Ishikawa (cell line): ENCODE measurements around the gene PATE4.

Source experiments
- CEBPB ChIP-seq: IDR thresholded peaks from 2 replicates; pipeline ENCODE4 v1.6.1; 2012
- CREB1 ChIP-seq: IDR thresholded peaks from 2 replicates; pipeline ENCODE4 v1.6.1; 2012; ENCODE audit warnings: low read depth
- EGR1 ChIP-seq: IDR thresholded peaks from 2 replicates; pipeline ENCODE4 v1.6.1; 2012
- EP300 ChIP-seq: IDR thresholded peaks from 2 replicates; pipeline ENCODE4 v1.6.1; 2012; ENCODE audit warnings: borderline replicate concordance
- FOXM1 ChIP-seq: IDR thresholded peaks from 2 replicates; pipeline ENCODE4 v1.6.1; 2012; ENCODE audit warnings: low read depth, borderline replicate concordance
- NFIC ChIP-seq: IDR thresholded peaks from 2 replicates; pipeline ENCODE4 v1.6.1; 2012
- RAD21 ChIP-seq: IDR thresholded peaks from 2 replicates; pipeline ENCODE4 v1.6.1; 2012; ENCODE audit warnings: low read depth
- TAF1 ChIP-seq: IDR thresholded peaks from 2 replicates; pipeline ENCODE4 v1.6.1; 2012; ENCODE audit warnings: low read depth, mild to moderate bottlenecking
- TCF12 ChIP-seq: IDR thresholded peaks from 2 replicates; pipeline ENCODE4 v1.6.1; 2012; ENCODE audit warnings: low read depth
- TEAD4 ChIP-seq: IDR thresholded peaks from 2 replicates; pipeline ENCODE4 v1.6.1; 2012
- YY1 ChIP-seq: IDR thresholded peaks from 2 replicates; pipeline ENCODE4 v1.6.1; 2012; ENCODE audit warnings: low read depth
- ZBTB7A ChIP-seq: IDR thresholded peaks from 2 replicates; pipeline ENCODE4 v1.6.1; 2012; ENCODE audit warnings: low read depth
- TF ChIP-seq, protein P1 (sequence below): IDR thresholded peaks from 2 replicates; pipeline ENCODE4 v1.6.1; 2012
- TF ChIP-seq, protein P2 (sequence below): IDR thresholded peaks from 2 replicates; pipeline ENCODE4 v1.6.1; 2012
- TF ChIP-seq, protein P3 (sequence below): IDR thresholded peaks from 2 replicates; pipeline ENCODE4 v1.6.1; 2012; ENCODE audit warnings: low read depth, mild to moderate bottlenecking

PATE4 gene

DNA sequence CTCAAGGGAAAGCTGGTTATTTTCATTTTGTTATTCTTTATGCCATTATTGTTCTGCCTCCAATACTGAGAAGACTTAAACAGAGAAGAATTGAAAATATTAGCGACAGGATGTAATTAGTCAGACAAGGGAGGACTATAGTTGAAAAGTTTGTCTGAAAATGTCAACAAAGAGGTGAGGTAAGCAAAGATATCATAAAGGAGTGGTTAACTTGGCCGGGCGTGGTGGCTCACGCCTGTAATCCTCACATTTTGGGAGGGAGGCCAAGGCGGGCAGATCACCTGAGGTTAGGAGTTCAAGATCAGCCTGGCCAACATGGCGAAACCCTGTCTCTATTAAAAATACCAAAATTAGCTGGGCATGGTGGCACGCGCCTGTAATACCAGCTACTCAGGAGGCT lies 50.3 kb downstream of the PATE4 start:
- TF ChIP-seq FOXM1 (no peak), NFIC (no peak), CEBPB (no peak), RAD21 (no peak), CREB1 (no peak), TEAD4 (no peak), YY1 (no peak), ZBTB7A (no peak)
- TF ChIP-seq, protein P1, sequence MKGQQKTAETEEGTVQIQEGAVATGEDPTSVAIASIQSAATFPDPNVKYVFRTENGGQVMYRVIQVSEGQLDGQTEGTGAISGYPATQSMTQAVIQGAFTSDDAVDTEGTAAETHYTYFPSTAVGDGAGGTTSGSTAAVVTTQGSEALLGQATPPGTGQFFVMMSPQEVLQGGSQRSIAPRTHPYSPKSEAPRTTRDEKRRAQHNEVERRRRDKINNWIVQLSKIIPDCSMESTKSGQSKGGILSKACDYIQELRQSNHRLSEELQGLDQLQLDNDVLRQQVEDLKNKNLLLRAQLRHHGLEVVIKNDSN, result no peak

DNA sequence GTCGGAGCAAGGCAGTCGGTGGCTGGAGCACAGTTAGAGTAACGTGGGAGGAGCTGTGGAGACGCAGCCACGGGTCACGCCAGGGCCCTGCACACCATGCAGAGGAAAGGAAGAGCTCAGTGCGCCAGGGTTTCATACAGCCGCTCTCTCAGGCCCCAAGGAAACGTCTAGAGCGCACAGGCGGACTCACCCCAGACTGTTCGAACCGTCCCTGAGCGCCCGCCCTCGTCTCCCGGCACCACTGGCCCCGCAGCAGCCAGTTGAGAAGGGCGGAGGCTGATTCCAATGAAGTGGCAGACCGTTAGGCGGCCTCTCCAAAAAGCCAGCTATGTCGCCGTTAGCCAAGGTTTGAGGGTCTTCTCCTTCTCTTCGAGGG lies 53.9 kb downstream of the PATE4 start:
- TF ChIP-seq, protein P1, result no peak
- no peak for TF ChIP-seq EGR1
- no peak for TF ChIP-seq YY1
- TF ChIP-seq NFIC, result no peak
- TF ChIP-seq, protein P2, sequence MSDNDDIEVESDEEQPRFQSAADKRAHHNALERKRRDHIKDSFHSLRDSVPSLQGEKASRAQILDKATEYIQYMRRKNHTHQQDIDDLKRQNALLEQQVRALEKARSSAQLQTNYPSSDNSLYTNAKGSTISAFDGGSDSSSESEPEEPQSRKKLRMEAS, result no peak
- no peak for TF ChIP-seq ZBTB7A
- no peak for TF ChIP-seq FOXM1
- TF ChIP-seq EP300, result no peak
- TF ChIP-seq TAF1, result no peak
- TF ChIP-seq CREB1, result no peak

DNA sequence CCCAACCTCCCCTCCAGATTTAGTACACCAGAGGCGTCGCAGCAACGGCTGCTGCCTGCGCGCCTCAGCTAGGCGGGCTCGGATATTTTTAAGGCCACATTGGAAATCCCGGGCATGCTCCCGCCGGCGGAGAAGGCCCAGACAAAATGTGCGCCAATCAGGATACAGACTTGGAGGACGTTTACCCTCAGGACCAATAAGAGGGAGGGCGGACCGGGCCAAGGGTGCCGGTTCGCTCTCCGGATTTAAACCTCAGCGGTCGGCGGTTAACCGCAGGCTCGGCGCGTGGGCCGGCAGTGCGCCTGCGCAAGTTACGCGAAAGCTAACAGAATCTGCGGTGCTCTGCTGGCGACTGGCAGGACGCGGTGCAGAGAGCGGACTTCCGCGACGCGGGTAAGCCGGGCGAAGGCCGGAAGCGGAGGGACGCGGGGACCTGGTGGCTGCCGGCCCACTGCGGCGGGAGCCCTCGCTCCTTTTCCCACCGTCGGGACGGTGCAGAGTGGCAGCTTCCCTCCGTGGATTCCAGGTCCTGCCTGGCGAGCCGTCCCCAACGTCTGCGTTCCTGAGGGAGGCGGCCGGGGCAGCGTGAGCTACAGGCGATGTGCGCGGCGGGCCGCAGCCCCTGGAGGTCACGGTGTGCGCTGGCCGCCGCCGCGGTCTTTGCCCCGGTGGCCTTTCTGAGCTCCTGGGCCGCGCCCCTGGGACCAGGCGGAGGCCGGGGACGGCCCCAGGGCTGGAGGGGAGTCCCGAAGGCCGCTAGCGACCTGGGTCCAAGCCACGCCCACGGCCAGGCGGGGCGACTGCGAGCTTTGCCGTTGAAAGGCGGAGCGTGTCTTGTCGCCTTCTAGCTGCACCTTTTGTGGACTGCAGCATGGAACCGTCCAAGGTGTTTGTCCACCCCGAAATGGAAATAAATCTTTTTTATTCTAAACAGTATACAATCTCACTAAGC lies 54.5 kb downstream of the PATE4 start, which contains the start of gene HYLS1:
Gene HYLS1 (plus strand): TSS at position 296 of the 952 bp plus-strand sequence. CDS start 11,701 bp downstream, outside the sequence.
- TF ChIP-seq TEAD4 (peak; percentile 25), ZBTB7A (0 out of 2 replicates have a peak, but pooled peaks have one; percentile 38), TAF1 (peak; percentile 43), TCF12 (peak; percentile 63; the same call in 1 of the 2 replicates), NFIC (no peak; the same call in 1 of the 2 replicates), EP300 (no peak)
- TF ChIP-seq, protein P3, sequence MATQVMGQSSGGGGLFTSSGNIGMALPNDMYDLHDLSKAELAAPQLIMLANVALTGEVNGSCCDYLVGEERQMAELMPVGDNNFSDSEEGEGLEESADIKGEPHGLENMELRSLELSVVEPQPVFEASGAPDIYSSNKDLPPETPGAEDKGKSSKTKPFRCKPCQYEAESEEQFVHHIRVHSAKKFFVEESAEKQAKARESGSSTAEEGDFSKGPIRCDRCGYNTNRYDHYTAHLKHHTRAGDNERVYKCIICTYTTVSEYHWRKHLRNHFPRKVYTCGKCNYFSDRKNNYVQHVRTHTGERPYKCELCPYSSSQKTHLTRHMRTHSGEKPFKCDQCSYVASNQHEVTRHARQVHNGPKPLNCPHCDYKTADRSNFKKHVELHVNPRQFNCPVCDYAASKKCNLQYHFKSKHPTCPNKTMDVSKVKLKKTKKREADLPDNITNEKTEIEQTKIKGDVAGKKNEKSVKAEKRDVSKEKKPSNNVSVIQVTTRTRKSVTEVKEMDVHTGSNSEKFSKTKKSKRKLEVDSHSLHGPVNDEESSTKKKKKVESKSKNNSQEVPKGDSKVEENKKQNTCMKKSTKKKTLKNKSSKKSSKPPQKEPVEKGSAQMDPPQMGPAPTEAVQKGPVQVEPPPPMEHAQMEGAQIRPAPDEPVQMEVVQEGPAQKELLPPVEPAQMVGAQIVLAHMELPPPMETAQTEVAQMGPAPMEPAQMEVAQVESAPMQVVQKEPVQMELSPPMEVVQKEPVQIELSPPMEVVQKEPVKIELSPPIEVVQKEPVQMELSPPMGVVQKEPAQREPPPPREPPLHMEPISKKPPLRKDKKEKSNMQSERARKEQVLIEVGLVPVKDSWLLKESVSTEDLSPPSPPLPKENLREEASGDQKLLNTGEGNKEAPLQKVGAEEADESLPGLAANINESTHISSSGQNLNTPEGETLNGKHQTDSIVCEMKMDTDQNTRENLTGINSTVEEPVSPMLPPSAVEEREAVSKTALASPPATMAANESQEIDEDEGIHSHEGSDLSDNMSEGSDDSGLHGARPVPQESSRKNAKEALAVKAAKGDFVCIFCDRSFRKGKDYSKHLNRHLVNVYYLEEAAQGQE, result 0 out of 2 replicates have a peak, but pooled peaks have one; percentile 13
- TF ChIP-seq, protein P2, result peak; percentile 73
